Tibial artery (tissue), 4 donors: Measurements from ENCODE around the gene NBEAL1.
"Not testable (repeated sequence)": the region's sequence is repeated elsewhere in the genome, so short reads cannot be mapped to it uniquely, and the experiment has no call there.

Experiments
- DNase-seq, 2 donors: peaks; one replicate each; pipeline ENCODE4 v3.0.0-alpha.2; 2019
- H3K27ac ChIP-seq, 2 donors: fragments of 200-600 bp; sonication (generic) in 1 of 2; 1 replicate in 1 of 2; 2 replicates in 1 of 2; pipeline ENCODE4 v1.5.1; 2018 to 2019; ENCODE audit warnings: mild to moderate bottlenecking in 1 of 2
- H3K27me3 ChIP-seq, 2 donors: fragments of 200-600 bp; sonication (generic) in 1 of 2; one replicate each; pipeline versions ENCODE4 v1.5.1 to v1.6.0; 2016 to 2019
- H3K36me3 ChIP-seq, 3 donors: fragments of 200-600 bp; sonication (generic) in 2 of 3; one replicate each; pipeline ENCODE4 v1.5.1; 2016 to 2019; ENCODE audit warnings: mild to moderate bottlenecking in 2 of 3
- H3K4me1 ChIP-seq, 4 donors: fragments of 200-600 bp; sonication (generic) in 2 of 4; 1 replicate in 3 of 4; 2 replicates in 1 of 4; pipeline ENCODE4 v1.5.1; 2016 to 2019
- H3K4me3 ChIP-seq, 2 donors: fragments of 200-600 bp; sonication (generic) in 1 of 2; 1 replicate in 1 of 2; 2 replicates in 1 of 2; pipeline ENCODE4 v1.5.1; 2018 to 2019; ENCODE audit warnings: mild to moderate bottlenecking in 2 of 2
- H3K9me3 ChIP-seq, 3 donors: fragments of 200-600 bp; sonication (generic) in 1 of 3; one replicate each; pipeline ENCODE4 v1.5.1; 2016 to 2019
- intact Hi-C: fragments of 100-400 bp; cut with DNase I; formaldehyde crosslinking; loops from one replicate; pipeline ENCODE4 v1.15.0; 2023; ENCODE audit warnings: low total_unique reads
- TF ChIP-seq, protein P1 (sequence below), 2 experiments: fragments of 200-600 bp in 1 of 2; fragments of 450-650 bp in 1 of 2; IDR thresholded peaks; one replicate each; pipeline ENCODE4 v1.5.1; 2017 to 2019; ENCODE audit warnings: antibody characterized with exemption in 2 of 2, mild to moderate bottlenecking in 1 of 2, moderate library complexity in 1 of 2

Gene NBEAL1

DNA sequence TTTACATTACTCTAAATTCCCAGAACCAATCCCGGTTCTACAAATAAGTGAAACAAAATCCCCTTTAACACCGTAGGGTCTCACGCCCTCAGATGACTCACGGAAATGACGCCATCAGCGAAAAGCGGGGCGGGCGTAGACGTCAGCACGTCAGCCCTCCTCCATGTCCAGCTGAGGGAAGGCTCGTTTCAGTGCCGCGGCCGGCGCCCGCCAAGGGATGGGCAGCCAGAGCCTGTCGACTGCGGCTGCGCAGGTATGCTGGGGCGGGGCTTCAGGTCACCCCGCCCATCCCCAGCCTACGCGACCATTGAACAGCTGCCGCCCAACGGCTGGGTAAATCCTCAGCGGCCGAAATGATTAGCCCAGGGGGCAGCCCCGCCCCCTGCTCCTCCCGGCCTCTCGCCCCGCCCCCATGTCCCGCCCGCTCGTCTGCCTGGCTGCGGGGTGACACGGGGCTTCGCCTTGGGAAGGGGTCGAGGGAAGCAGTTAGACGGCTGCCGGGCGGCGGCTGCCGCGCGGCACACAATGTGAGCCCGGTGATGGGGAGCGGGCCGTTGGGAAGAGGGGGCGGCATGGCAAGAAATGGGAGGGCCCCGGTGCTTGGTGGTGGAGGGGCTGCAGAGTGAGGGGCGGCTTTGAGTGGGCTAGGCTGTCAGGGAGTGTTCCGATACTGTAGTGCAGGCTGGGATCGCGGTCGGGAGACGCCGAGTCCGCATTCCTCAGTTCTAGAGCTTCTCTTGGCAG, at the start of gene NBEAL1:
Gene NBEAL1 (plus strand): TSS at position 420 of the 744 bp plus-strand sequence. CDS start 1,510 bp downstream, outside the sequence.
- Histone ChIP-seq H3K4me1 (peaks cover 0 to 7% (median 3%) of the 10 kb centered on the region in 4 donors), H3K4me3 (peak within 1 kb of the TSS; percentile 91 to 92), H3K9me3 (no peaks in the 10 kb centered on the region), H3K27ac (peak within 1 kb of the TSS; percentile 94 to 97), H3K36me3 (no peaks in the 10 kb centered on the region), H3K27me3 (no peaks in the 10 kb centered on the region)
- TF ChIP-seq, protein P1, sequence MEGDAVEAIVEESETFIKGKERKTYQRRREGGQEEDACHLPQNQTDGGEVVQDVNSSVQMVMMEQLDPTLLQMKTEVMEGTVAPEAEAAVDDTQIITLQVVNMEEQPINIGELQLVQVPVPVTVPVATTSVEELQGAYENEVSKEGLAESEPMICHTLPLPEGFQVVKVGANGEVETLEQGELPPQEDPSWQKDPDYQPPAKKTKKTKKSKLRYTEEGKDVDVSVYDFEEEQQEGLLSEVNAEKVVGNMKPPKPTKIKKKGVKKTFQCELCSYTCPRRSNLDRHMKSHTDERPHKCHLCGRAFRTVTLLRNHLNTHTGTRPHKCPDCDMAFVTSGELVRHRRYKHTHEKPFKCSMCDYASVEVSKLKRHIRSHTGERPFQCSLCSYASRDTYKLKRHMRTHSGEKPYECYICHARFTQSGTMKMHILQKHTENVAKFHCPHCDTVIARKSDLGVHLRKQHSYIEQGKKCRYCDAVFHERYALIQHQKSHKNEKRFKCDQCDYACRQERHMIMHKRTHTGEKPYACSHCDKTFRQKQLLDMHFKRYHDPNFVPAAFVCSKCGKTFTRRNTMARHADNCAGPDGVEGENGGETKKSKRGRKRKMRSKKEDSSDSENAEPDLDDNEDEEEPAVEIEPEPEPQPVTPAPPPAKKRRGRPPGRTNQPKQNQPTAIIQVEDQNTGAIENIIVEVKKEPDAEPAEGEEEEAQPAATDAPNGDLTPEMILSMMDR (IDR thresholded peaks at IDR 0.05), result no peak
- intact Hi-C loops, result loop anchor here (10.0 kb wide), 1 partner anchor 380 kb away; the partner anchor contains the start of gene FAM117B
- DNase-seq, result peak; percentile 97 to 99

DNA sequence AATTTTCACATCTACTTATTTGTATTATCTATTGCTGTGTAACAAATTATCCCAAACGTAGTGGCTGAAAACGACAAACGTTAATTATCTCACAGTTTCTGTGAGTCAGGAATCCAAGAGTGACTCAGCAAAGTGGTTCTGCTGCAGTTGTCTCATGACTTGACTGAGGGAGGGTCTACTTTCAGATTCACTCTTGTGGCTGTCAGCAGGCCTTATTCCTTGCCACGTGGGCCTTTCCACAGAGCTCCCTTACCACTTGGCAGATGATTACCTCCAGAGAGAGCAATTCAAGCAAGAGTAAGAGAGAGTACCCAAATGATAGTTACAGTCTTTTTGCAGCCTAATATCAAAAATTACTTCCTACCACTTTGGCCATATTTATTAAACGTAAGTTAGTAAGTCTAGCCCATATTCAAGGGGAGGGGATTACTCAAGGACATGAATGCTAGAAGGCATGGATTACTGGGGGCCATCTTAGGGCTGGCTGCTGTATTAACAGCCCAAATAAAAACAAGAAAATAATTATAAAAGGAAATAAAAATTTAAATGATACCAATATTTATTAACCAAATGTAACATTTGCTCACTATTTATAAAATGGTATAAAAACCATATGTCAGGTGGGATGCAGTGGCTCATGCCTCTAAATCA, 48.7 kb upstream of the NBEAL1 start:
- no peak overlapping the region for H3K27ac ChIP-seq
- intact Hi-C loops, result no loop called here
- no peaks in the 10 kb centered on the region for H3K9me3 ChIP-seq
- TF ChIP-seq, protein P1 (IDR thresholded peaks at IDR 0.05), result no peak
- H3K4me1 ChIP-seq, result no peaks in the 10 kb centered on the region
- peaks cover 0 to 22% (median 0%) of the 10 kb centered on the region in 3 donors for H3K36me3 ChIP-seq
- DNase-seq, result no peak
- H3K4me3 ChIP-seq, result no peak overlapping the region
- H3K27me3 ChIP-seq, result no peaks in the 10 kb centered on the region

DNA sequence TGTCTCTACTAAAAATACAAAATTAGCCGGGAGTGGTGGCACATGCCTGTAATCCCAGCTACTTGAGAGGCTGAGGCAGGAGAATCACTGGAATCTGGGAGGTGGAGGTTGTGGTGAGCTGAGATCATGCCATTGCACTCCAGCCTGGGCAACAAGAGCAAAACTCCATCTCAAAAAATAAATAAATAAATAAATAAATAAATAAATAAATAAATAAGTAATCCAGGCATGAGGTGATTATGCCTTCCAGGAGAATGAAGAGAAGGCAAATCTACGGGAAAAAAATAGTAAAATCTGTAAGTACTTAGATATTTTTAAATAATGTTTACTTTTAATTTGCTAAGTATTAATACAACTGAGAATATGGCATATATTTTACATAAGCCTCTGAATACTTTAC, 45.3 kb upstream of the NBEAL1 start:
- H3K9me3 ChIP-seq, H3K4me1 ChIP-seq, H3K4me3 ChIP-seq, intact Hi-C loops, H3K27ac ChIP-seq, DNase-seq, H3K27me3 ChIP-seq: not testable (repeated sequence)
- H3K36me3 ChIP-seq, result peaks cover 7 to 17% (median 9%) of the 10 kb centered on the region in 3 donors

DNA sequence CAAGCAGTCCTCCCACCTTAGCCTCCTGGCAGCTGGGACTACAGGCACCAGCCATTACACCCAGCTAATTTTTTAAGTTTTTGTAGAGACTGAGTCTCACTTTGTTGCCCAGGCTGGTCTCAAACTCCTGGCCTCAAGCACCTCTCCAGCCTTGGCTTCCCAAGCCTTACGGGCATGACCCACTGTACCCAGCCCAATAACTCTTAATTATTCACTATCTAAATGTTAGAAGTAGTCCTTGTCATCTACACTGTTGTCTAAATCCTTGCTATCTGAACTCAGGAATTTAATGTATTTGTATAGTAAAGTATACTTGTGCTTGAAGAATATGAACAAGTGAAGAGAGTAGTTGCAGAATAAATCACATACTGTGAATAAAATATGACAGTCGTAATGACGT, 37.9 kb upstream of the NBEAL1 start:
- TF ChIP-seq, protein P1 (IDR thresholded peaks at IDR 0.05), result no peak
- Histone ChIP-seq H3K36me3 (peaks cover under 1 to 69% (median 11%) of the 10 kb centered on the region in 3 donors), H3K27me3 (no peaks in the 10 kb centered on the region), H3K4me3 (no peak overlapping the region), H3K4me1 (no peaks in the 10 kb centered on the region), H3K9me3 (no peaks in the 10 kb centered on the region), H3K27ac (no peak overlapping the region)
- intact Hi-C loops, result no loop called here
- DNase-seq, result no peak

DNA sequence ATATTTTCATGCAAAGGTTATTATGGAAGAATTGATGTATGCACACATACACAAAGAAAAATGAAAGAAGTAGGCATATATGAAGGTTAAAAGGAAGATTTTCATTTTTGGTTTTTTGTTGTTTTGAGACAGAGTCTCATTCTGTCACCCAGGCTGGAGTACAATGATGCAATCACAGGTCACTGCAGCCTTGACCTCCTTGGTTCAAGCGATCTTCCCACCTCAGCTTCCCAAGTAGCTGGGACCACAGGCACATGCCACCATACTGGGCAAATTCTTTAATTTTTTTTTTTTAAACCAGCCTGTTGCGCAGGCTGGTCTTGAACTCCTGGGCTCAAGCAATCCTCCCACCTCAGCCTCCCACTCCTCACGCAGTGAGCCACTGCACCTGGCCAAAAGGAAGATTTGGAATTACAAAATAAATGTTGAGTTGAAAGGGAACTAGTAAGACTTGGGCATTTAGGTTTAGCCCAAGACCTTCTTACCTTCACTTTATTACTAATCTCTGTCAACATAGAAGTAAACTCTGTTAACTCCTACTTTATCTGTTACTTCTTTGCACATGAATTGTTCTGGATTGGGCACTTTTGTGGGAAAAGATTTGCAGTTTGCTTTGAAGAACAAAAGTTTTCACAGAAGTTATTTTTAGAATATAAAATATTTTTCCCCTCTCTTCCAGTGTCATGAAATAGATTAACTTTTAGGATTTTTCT, 31.7 kb upstream of the NBEAL1 start:
- Histone ChIP-seq H3K36me3 (peaks cover 0 to 36% (median 8%) of the 10 kb centered on the region in 3 donors), H3K27ac (peak overlapping the region in 1 of 2 donors; percentile 18), H3K4me3 (no peak overlapping the region), H3K4me1 (peaks cover 0 to 13% (median 3%) of the 10 kb centered on the region in 4 donors), H3K9me3 (no peaks in the 10 kb centered on the region), H3K27me3 (no peaks in the 10 kb centered on the region)
- TF ChIP-seq, protein P1 (IDR thresholded peaks at IDR 0.05), result no peak
- intact Hi-C loops, result no loop called here
- DNase-seq, result no peak
